IMR-90 (cell line): ENCODE results near the gene FADS2. TPM values are rescaled to one million over a fixed set of nuclear protein-coding genes. Genes with fewer than 3 reads are reported as not detected.
A peak's percentile ranks its signal among the peaks of the same experiment; 100 is the strongest.

ENCODE experiments used
- ATAC-seq: fragments of 200-7000 bp; cut with Tn5 transposase; 2 replicates; pipeline ENCODE4 v1.9.1; 2020; ENCODE audit warnings: low read depth, mild to moderate bottlenecking, moderate library complexity
- BruUV-seq: library from RNA; stranded (reverse); fragments of 400-500 nt; replicated peaks from 2 replicates; lab custom pipeline; 2021; lab: Mats Ljungman, UMichigan
- CTCF ChIA-PET: fragments of 300-600 bp; formaldehyde crosslinking; extraction: SDS; loops from one replicate; lab custom pipeline; 2021; ENCODE audit warnings: antibody characterized with exemption; lab: Yijun Ruan, JAX
- POLR2A ChIA-PET: fragments of 300-600 bp; sonication (Branson Sonifier 250); formaldehyde crosslinking; loops from one replicate; lab custom pipeline; 2022; ENCODE audit warnings: antibody characterized with exemption; ENCODE audit not compliant: unreplicated experiment; lab: Charles Lee
- DNase-seq: peaks from one replicate; pipeline ENCODE4 v3.0.0; 2013
- H2AFZ ChIP-seq: replicated peaks from 2 replicates; pipeline ENCODE3; 2013; ENCODE audit warnings: low read length, mild to moderate bottlenecking; ENCODE audit not compliant: poor library complexity
- H2AK5ac ChIP-seq: 2 replicates; pipeline ENCODE4 v1.6.1; 2013; ENCODE audit warnings: low read depth, low read length, inconsistent platforms
- H2AK9ac ChIP-seq: replicated peaks from 2 replicates; pipeline ENCODE3; 2013; ENCODE audit warnings: mild to moderate bottlenecking, low read depth, low read length, moderate library complexity; ENCODE audit not compliant: poor library complexity
- H2BK120ac ChIP-seq: 2 replicates; pipeline ENCODE4 v1.6.1; 2013; ENCODE audit warnings: low read depth, low read length, inconsistent platforms
- H2BK15ac ChIP-seq: 3 replicates; pipeline ENCODE4 v1.6.1; 2013; ENCODE audit warnings: low read depth, low read length, inconsistent platforms
- H2BK20ac ChIP-seq: 2 replicates; pipeline ENCODE4 v1.6.1; 2013; ENCODE audit warnings: low read depth, mild to moderate bottlenecking, inconsistent platforms, low read length, moderate library complexity
- H2BK5ac ChIP-seq: 2 replicates; pipeline ENCODE4 v1.6.1; 2013; ENCODE audit warnings: mild to moderate bottlenecking, low read depth, low read length, inconsistent platforms; ENCODE audit not compliant: poor library complexity, severe bottlenecking
- H3K14ac ChIP-seq: replicated peaks from 2 replicates; pipeline ENCODE4 v1.6.1; 2013; ENCODE audit warnings: low read depth, low read length, inconsistent platforms
- H3K18ac ChIP-seq: 2 replicates; pipeline ENCODE4 v1.6.1; 2013; ENCODE audit warnings: low read depth, low read length, control low read depth
- H3K23ac ChIP-seq: 2 replicates; pipeline ENCODE4 v1.6.1; 2013; ENCODE audit warnings: low read depth, low read length, inconsistent platforms
- H3K27ac ChIP-seq: 2 replicates; pipeline ENCODE4 v1.5.1; 2013; ENCODE audit warnings: mild to moderate bottlenecking, control low read depth, low read length; ENCODE audit not compliant: insufficient read depth
- H3K27me3 ChIP-seq: 2 replicates; pipeline ENCODE4 v1.6.1; 2013; ENCODE audit warnings: low read length; ENCODE audit not compliant: control insufficient read depth, insufficient read depth
- H3K36me3 ChIP-seq: 2 replicates; pipeline ENCODE4 v1.6.1; 2013; ENCODE audit warnings: low read length, mixed read lengths; ENCODE audit not compliant: control insufficient read depth, insufficient read depth
- H3K4ac ChIP-seq: 2 replicates; pipeline ENCODE4 v1.6.1; 2013; ENCODE audit warnings: low read depth, low read length, inconsistent platforms
- H3K4me1 ChIP-seq: 2 replicates; pipeline ENCODE4 v1.6.1; 2013; ENCODE audit warnings: low read length, mixed read lengths; ENCODE audit not compliant: control insufficient read depth, insufficient read depth
- H3K4me2 ChIP-seq: 2 replicates; pipeline ENCODE4 v1.6.1; 2013; ENCODE audit warnings: low read depth, mild to moderate bottlenecking, control low read depth, low read length, moderate library complexity
- H3K4me3 ChIP-seq: 2 replicates; pipeline ENCODE4 v1.5.1; 2013; ENCODE audit warnings: low read depth, mild to moderate bottlenecking, control low read depth, low read length, moderate library complexity; ENCODE audit not compliant: insufficient read depth
- H3K56ac ChIP-seq: 2 replicates; pipeline ENCODE4 v1.6.1; 2013; ENCODE audit warnings: low read length, inconsistent platforms; ENCODE audit not compliant: insufficient read depth; ENCODE audit errors: extremely low read depth
- H3K79me1 ChIP-seq, 2 experiments: 2 replicates each; pipeline ENCODE4 v1.6.1; 2013; ENCODE audit warnings: low read length in 2 of 2, inconsistent platforms in 1 of 2, low read depth in 1 of 2
- H3K9ac ChIP-seq: 2 replicates; pipeline ENCODE4 v1.6.1; 2013; ENCODE audit warnings: low read depth, low read length, control low read depth
- H3K9me1 ChIP-seq: 2 replicates; pipeline ENCODE4 v1.6.1; 2013; ENCODE audit warnings: low read length, inconsistent platforms; ENCODE audit not compliant: insufficient read depth
- H3K9me3 ChIP-seq: 2 replicates; pipeline ENCODE4 v1.6.1; 2013; ENCODE audit warnings: low read length; ENCODE audit not compliant: control insufficient read depth, insufficient read depth
- H4K20me1 ChIP-seq: 2 replicates; pipeline ENCODE4 v1.6.1; 2013; ENCODE audit warnings: low read length, inconsistent platforms; ENCODE audit not compliant: insufficient read depth
- H4K5ac ChIP-seq: 2 replicates; pipeline ENCODE4 v1.6.1; 2013; ENCODE audit warnings: mild to moderate bottlenecking, low read depth, low read length, control low read depth
- H4K8ac ChIP-seq, 2 experiments: 2 replicates each; pipeline ENCODE4 v1.6.1; 2013; ENCODE audit warnings: low read depth in 2 of 2, low read length in 2 of 2, control low read depth in 1 of 2, inconsistent platforms in 1 of 2
- H4K91ac ChIP-seq: 2 replicates; pipeline ENCODE4 v1.6.1; 2013; ENCODE audit warnings: low read depth, low read length, inconsistent platforms; ENCODE audit not compliant: insufficient read depth
- BHLHE40 ChIP-seq: fragments of 150-350 bp; IDR thresholded peaks from 2 replicates; pipeline ENCODE4 v1.6.1; 2016; ENCODE audit warnings: mild to moderate bottlenecking, low read depth, low read length
- CEBPB ChIP-seq: IDR thresholded peaks from 2 replicates; pipeline ENCODE4 v1.6.1; 2012; ENCODE audit warnings: low read depth, low read length, improper control_type of control experiment
- CTCF ChIP-seq: conservative IDR thresholded peaks from 2 replicates; pipeline ENCODE4 v1.5.1; 2012; ENCODE audit warnings: mild to moderate bottlenecking, low read depth, low read length, improper control_type of control experiment
- FOS ChIP-seq: fragments of 150-350 bp; IDR thresholded peaks from 2 replicates; pipeline ENCODE4 v1.6.1; 2016; ENCODE audit warnings: low read depth, low read length
- MAFK ChIP-seq: IDR thresholded peaks from 2 replicates; pipeline ENCODE4 v1.6.1; 2012; ENCODE audit warnings: low read depth, low read length, improper control_type of control experiment
- MAZ ChIP-seq: IDR thresholded peaks from 2 replicates; pipeline ENCODE4 v1.6.1; 2012; ENCODE audit warnings: low read depth, mild to moderate bottlenecking, low read length, improper control_type of control experiment, moderate library complexity, borderline replicate concordance
- POLR2A ChIP-seq: IDR thresholded peaks from 2 replicates; pipeline ENCODE4 v1.6.1; 2012; ENCODE audit warnings: mild to moderate bottlenecking, low read depth, low read length
- RAD21 ChIP-seq: IDR thresholded peaks from 2 replicates; pipeline ENCODE4 v1.6.1; 2012; ENCODE audit warnings: low read length, improper control_type of control experiment
- RCOR1 ChIP-seq: IDR thresholded peaks from 2 replicates; pipeline ENCODE4 v1.6.1; 2012; ENCODE audit warnings: mild to moderate bottlenecking, low read length, improper control_type of control experiment; ENCODE audit not compliant: insufficient replicate concordance
- RFX5 ChIP-seq: IDR thresholded peaks from 2 replicates; pipeline ENCODE4 v1.8.0; 2012; ENCODE audit warnings: low read depth, mild to moderate bottlenecking, low read length, moderate library complexity
- SMC3 ChIP-seq: fragments of 150-350 bp; IDR thresholded peaks from 2 replicates; pipeline ENCODE4 v1.6.1; 2016; ENCODE audit warnings: low read depth, mild to moderate bottlenecking, antibody characterized with exemption, low read length, moderate library complexity
- WGBS, 2 experiments: methylation state at CpG; one replicate each; pipeline versions ENCODE4 v1.1.5 to v1.1.7; 2013; ENCODE audit warnings: missing lambda C conversion rate in 2 of 2; ENCODE audit not compliant: insufficient read length in 1 of 2; ENCODE audit errors: extremely low coverage in 2 of 2; 5-methylcytosine and 5-hydroxymethylcytosine counted together
- dilution Hi-C: fragments of 300-500 bp; cut with HindIII; formaldehyde crosslinking; loops from one replicate; pipeline ENCODE4 v1.14.3; 2018; ENCODE audit warnings: low sequenced_read_pairs; ENCODE audit not compliant: unreplicated experiment
- in situ Hi-C: fragments of 300-500 bp; cut with MboI; formaldehyde crosslinking; loops from 3 replicates; pipeline ENCODE4 v1.14.3; 2019; ENCODE audit warnings: low sequenced_read_pairs, inconsistent platforms, mixed read lengths
- intact Hi-C: fragments of 100-400 bp; cut with micrococcal nuclease; formaldehyde crosslinking; loops from 2 replicates; pipeline ENCODE4 v1.10.0; 2022
- polyA plus RNA-seq, 3 experiments: library from polyadenylated mRNA; depleted of rRNA; stranded (reverse); fragments of >200 nt; gene quantifications; 2 replicates each; pipeline ENCODE4 v1.2.3, GENCODE V29; 2012; ENCODE audit warnings: low replicate concordance in 1 of 3
- total RNA-seq: library from RNA; depleted of rRNA; stranded (reverse); fragments of >200 nt; gene quantifications from 2 replicates; pipeline ENCODE4 v1.2.3, GENCODE V29; 2012
- TF ChIP-seq, protein P1 (sequence below): fragments of 150-350 bp; IDR thresholded peaks from 2 replicates; pipeline ENCODE4 v1.6.1; 2016; ENCODE audit warnings: low read depth, mild to moderate bottlenecking, low read length, moderate library complexity, borderline replicate concordance
- TF ChIP-seq, protein P2 (sequence below): fragments of 150-350 bp; IDR thresholded peaks from 2 replicates; pipeline ENCODE4 v1.6.1; 2017; ENCODE audit warnings: mild to moderate bottlenecking, antibody characterized with exemption, low read length, low read depth

The FADS2 gene
- total and polyA plus RNA-seq, 2 of the 4 experiments (the other 2 are of a cell fraction), result 33.3 to 88.4 TPM

DNA sequence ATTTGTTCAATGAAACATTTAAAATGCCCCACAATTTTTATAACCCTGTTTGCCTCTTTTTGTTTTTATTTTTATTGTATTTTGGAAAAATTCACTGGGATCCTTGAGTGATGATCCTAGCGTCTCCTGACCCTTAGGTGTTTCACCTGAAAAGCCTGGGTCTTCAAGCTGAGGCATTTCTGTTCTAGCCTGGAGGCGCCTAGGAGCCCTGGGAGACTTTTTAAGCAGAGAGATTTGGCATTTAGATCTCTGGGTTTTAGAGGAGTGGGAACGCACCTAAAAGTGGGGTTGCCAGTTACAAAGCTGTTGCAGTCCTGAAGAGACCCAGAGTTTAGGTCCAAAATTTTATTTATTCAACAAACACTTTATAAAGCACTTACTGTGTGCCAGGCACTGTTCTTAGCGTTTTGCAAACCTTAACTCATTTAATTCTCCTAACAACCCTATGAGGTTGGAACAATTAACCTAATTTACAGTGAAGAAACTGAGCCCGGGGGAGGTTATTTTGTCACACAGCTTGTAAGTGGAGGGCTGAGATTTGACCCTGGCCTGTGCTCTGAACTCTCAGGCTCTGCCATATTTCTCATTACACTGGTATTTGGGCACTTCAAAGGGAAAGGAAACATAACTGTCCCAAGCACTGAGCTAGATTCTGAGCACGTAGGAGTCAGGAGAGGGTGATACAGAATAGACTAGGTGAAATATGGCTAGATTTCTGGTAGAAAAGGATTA is 10.5 kb upstream of the FADS2 start:
- no peaks in the 10 kb centered on the region for H3K9me3 ChIP-seq
- peak overlapping the region; percentile 96 for H3K4ac ChIP-seq
- 67% methylated on average over 1 of the region's 6 CpGs; no CpG with 5 or more reads in 1 of the 2 experiments for WGBS, 2 experiments
- BruUV-seq, result TSS peak; percentile 33
- H3K36me3 ChIP-seq, result peaks cover 6% of the 10 kb centered on the region
- ATAC-seq (no peak), DNase-seq (no peak)
- H2AK9ac ChIP-seq, result peak overlapping the region; percentile 97
- CTCF ChIA-PET, result interaction anchor here (1.2 to 1.5 kb wide), 3 partner anchors 10 to 21 kb away, joined by 3 to 5 read pairs (median 4); partner anchors contain the start of gene FADS2
- dilution Hi-C loops (no loop called here), intact Hi-C loops (no loop called here), in situ Hi-C loops (no loop called here)
- no peak overlapping the region for H2BK15ac ChIP-seq
- peak overlapping the region; percentile 85; the same call in 1 of the 2 replicates for H3K23ac ChIP-seq
- 0 out of 2 replicates have a peak overlapping the region, but pooled peaks have one; percentile 7 for H2BK20ac ChIP-seq
- H3K27me3 ChIP-seq, result no peaks in the 10 kb centered on the region
- peak overlapping the region; percentile 81; the same call in 1 of the 2 replicates for H3K56ac ChIP-seq
- H2AK5ac ChIP-seq, result no peak overlapping the region
- peaks cover 9% of the 10 kb centered on the region; the same call in 1 of the 2 replicates for H3K9me1 ChIP-seq
- no peak overlapping the region; the same call in 1 of the 2 replicates for H3K27ac ChIP-seq
- no peak overlapping the region for H2BK5ac ChIP-seq
- POLR2A ChIA-PET, result no interaction called here
- H4K91ac ChIP-seq, result peak overlapping the region; percentile 89
- peak overlapping the region; percentile 68 to 94 for H4K8ac ChIP-seq
- H3K79me1 ChIP-seq, result peaks cover 7 to 32% of the 10 kb centered on the region in 2 experiments; a peak in 3 of 4 replicates
- peaks cover 5% of the 10 kb centered on the region; the same call in 1 of the 2 replicates for H3K4me1 ChIP-seq
- no peak overlapping the region for H2AFZ ChIP-seq
- peak overlapping the region; percentile 86 for H3K4me3 ChIP-seq
- peak overlapping the region; percentile 95; the same call in 1 of the 2 replicates for H3K14ac ChIP-seq
- H3K18ac ChIP-seq, result peak overlapping the region; percentile 76; the same call in 1 of the 2 replicates
- peak overlapping the region; percentile 93; the same call in 1 of the 2 replicates for H4K5ac ChIP-seq
- H3K9ac ChIP-seq, result peak overlapping the region; percentile 80
- H3K4me2 ChIP-seq, result peak overlapping the region; percentile 95
- H4K20me1 ChIP-seq, result no peaks in the 10 kb centered on the region; the same call in 1 of the 2 replicates
- peak overlapping the region; percentile 67; the same call in 1 of the 2 replicates for H2BK120ac ChIP-seq
- TF ChIP-seq RAD21 (no peak), BHLHE40 (no peak), MAZ (no peak), POLR2A (no peak), CEBPB (no peak), FOS (no peak), CTCF (no peak), RFX5 (no peak), MAFK (no peak), RCOR1 (no peak), SMC3 (no peak)
- TF ChIP-seq, protein P1, sequence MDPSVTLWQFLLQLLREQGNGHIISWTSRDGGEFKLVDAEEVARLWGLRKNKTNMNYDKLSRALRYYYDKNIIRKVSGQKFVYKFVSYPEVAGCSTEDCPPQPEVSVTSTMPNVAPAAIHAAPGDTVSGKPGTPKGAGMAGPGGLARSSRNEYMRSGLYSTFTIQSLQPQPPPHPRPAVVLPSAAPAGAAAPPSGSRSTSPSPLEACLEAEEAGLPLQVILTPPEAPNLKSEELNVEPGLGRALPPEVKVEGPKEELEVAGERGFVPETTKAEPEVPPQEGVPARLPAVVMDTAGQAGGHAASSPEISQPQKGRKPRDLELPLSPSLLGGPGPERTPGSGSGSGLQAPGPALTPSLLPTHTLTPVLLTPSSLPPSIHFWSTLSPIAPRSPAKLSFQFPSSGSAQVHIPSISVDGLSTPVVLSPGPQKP, result no peak
- TF ChIP-seq, protein P2, sequence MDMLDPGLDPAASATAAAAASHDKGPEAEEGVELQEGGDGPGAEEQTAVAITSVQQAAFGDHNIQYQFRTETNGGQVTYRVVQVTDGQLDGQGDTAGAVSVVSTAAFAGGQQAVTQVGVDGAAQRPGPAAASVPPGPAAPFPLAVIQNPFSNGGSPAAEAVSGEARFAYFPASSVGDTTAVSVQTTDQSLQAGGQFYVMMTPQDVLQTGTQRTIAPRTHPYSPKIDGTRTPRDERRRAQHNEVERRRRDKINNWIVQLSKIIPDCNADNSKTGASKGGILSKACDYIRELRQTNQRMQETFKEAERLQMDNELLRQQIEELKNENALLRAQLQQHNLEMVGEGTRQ, result no peak
